Lung (tissue), 12 donors: Measurements from ENCODE around the gene FYN. TPM values are rescaled to one million over a fixed set of nuclear protein-coding genes. Genes with fewer than 3 reads are reported as not detected.

ENCODE experiments used
- ATAC-seq: fragments of 200-7000 bp; cut with Tn5 transposase; one replicate; pipeline ENCODE4 v1.9.1; 2020; ENCODE audit warnings: moderate number of reproducible peaks; ENCODE audit not compliant: insufficient read depth, low FRiP score
- DNase-seq, 3 donors: peaks; one replicate each; pipeline ENCODE4 v3.0.0-alpha.2; 2013 to 2017
- H3K27ac ChIP-seq, 2 donors: one replicate each; pipeline ENCODE4 v1.5.1; 2013; ENCODE audit warnings: mild to moderate bottlenecking in 2 of 2, moderate library complexity in 2 of 2, control low read depth in 1 of 2, inconsistent platforms in 1 of 2, low read depth in 1 of 2, low read length in 1 of 2
- H3K27me3 ChIP-seq, 3 donors: one replicate each; pipeline ENCODE4 v1.5.1; 2013; ENCODE audit warnings: low read length in 2 of 3; ENCODE audit not compliant: control insufficient read depth in 3 of 3, insufficient read depth in 3 of 3
- H3K36me3 ChIP-seq, 4 donors: one replicate each; pipeline ENCODE4 v1.5.1; 2013; ENCODE audit warnings: low read length in 4 of 4, mild to moderate bottlenecking in 1 of 4, moderate library complexity in 1 of 4; ENCODE audit not compliant: control insufficient read depth in 4 of 4, insufficient read depth in 4 of 4
- H3K4me1 ChIP-seq, 5 donors: one replicate each; pipeline ENCODE4 v1.5.1; 2013; ENCODE audit warnings: low read length in 5 of 5, mild to moderate bottlenecking in 2 of 5, moderate library complexity in 1 of 5; ENCODE audit not compliant: control insufficient read depth in 5 of 5, insufficient read depth in 5 of 5
- H3K4me3 ChIP-seq: one replicate; pipeline ENCODE4 v1.5.1; 2013; ENCODE audit warnings: mild to moderate bottlenecking, control low read depth, moderate library complexity
- H3K9ac ChIP-seq, 2 donors: one replicate each; pipeline ENCODE4 v1.5.1; 2013; ENCODE audit warnings: low read length in 2 of 2, control low read depth in 1 of 2; ENCODE audit not compliant: insufficient read depth in 1 of 2
- H3K9me3 ChIP-seq, 4 donors: one replicate each; pipeline ENCODE4 v1.5.1; 2013; ENCODE audit warnings: low read length in 3 of 4, mild to moderate bottlenecking in 1 of 4, moderate library complexity in 1 of 4; ENCODE audit not compliant: control insufficient read depth in 4 of 4, insufficient read depth in 3 of 4
- WGBS, 2 donors: extraction: QIAGEN DNeasy Blood & Tissue Kit; methylation state at CpG; one replicate each; pipeline ENCODE4 v1.1.7; 2013; 5-methylcytosine and 5-hydroxymethylcytosine counted together
- polyA plus RNA-seq, 2 donors: library from polyadenylated mRNA; stranded (reverse); fragments of 200-250 nt; gene quantifications; one replicate each; pipeline ENCODE4 v1.2.1, GENCODE V29; 2013
- total RNA-seq, 2 donors: library from RNA; depleted of rRNA in 1 of 2; stranded (reverse); fragments of >200 nt in 1 of 2; gene quantifications; one replicate each; pipeline ENCODE4 v1.2.1, GENCODE V29; 2014 to 2021
- TF ChIP-seq, protein P1 (sequence below): IDR thresholded peaks from 2 replicates; pipeline ENCODE4 v1.5.1; 2012; ENCODE audit warnings: mild to moderate bottlenecking; ENCODE audit errors: control extremely low read depth, extremely low read depth
- donor health status: control.
- donor health status: control.
- donor health status: Bipolar disorder and iron deficiency.
- donor health status: healthy.
- donor health status: DM: yes; HTN: yes; CAD: no.

The FYN gene
- total and polyA plus RNA-seq, 4 donors: 27.3 to 157 (median 71.0) TPM

DNA sequence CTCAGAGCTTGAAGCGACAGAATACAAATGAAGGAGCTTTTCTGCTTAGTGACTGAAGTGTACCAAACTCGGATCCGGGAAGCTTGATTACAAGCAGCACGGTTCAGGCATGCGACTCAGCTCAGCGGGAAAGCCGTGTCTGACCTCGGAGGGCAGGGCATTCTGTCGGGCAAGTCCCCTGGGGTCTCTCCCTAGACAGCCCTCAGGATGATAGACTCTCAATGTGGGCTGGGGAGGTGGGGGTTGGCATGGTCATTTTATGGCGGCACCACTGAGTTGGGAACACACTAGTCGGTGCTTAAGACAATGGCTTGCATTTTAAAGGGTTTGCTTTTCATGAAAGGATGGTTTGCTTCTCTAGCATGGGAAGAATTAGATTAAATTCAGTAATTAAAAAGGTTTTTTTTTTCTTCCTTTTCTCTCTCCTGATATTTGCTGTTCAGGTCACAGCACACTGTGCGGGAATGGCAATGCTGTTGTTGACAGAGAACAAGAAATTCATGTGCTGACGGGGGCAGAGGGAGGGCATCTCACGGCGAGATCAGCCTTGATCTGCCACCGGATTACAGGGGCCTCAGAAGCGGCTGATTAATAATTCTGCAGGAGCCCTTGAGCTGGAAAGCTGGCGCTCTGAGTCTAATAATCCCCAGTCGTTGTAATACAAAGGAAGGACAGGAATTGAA lies 186.9 kb downstream of the FYN start:
- 59 to 63% methylated on average over 19 of the region's 19 CpGs for WGBS, 2 donors
- peaks cover 7 to 30% (median 10%) of the 10 kb centered on the region in 5 donors for H3K4me1 ChIP-seq
- ATAC-seq (no peak), DNase-seq (peak; percentile 29 to 49 (median 38))
- H3K4me3 ChIP-seq: no peak overlapping the region
- no peaks in the 10 kb centered on the region for H3K27me3 ChIP-seq
- H3K9me3 ChIP-seq: no peaks in the 10 kb centered on the region
- H3K9ac ChIP-seq: no peak overlapping the region
- TF ChIP-seq, protein P1, sequence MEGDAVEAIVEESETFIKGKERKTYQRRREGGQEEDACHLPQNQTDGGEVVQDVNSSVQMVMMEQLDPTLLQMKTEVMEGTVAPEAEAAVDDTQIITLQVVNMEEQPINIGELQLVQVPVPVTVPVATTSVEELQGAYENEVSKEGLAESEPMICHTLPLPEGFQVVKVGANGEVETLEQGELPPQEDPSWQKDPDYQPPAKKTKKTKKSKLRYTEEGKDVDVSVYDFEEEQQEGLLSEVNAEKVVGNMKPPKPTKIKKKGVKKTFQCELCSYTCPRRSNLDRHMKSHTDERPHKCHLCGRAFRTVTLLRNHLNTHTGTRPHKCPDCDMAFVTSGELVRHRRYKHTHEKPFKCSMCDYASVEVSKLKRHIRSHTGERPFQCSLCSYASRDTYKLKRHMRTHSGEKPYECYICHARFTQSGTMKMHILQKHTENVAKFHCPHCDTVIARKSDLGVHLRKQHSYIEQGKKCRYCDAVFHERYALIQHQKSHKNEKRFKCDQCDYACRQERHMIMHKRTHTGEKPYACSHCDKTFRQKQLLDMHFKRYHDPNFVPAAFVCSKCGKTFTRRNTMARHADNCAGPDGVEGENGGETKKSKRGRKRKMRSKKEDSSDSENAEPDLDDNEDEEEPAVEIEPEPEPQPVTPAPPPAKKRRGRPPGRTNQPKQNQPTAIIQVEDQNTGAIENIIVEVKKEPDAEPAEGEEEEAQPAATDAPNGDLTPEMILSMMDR: no peak
- peaks cover 0 to 15% (median 10%) of the 10 kb centered on the region in 4 donors for H3K36me3 ChIP-seq
- H3K27ac ChIP-seq: peak overlapping the region in 1 of 2 donors; percentile 43

DNA sequence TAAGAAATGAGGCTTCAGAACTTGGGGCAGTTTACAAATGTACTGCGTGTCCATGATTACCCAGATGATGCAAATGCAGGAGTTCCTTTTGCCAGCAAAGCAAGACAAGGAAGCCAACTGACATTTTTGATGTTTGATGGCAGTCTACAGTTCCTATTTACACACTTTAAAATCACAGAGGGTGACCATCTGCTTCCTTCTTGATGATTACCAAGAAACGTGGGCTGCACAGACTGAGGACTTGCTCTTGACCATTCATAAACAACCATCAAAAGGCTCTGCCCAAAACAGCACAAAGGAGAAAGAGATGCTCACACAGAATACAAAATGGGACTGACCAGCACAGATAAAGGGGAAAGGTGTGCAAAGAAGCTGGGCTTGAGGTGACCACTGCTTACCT lies 187.7 kb downstream of the FYN start:
- Histone ChIP-seq H3K9ac (no peak overlapping the region), H3K9me3 (no peaks in the 10 kb centered on the region), H3K4me3 (no peak overlapping the region), H3K4me1 (peaks cover 8 to 30% (median 10%) of the 10 kb centered on the region in 5 donors), H3K27me3 (no peaks in the 10 kb centered on the region), H3K27ac (peak overlapping the region; percentile 20 to 36), H3K36me3 (peaks cover 0 to 17% (median 8%) of the 10 kb centered on the region in 4 donors)
- peak in 2 of 3 donors; percentile 25 to 53 for DNase-seq
- no peak for ATAC-seq
- 29 to 40% methylated on average over 2 of the region's 2 CpGs for WGBS, 2 donors
- TF ChIP-seq, protein P1: no peak

DNA sequence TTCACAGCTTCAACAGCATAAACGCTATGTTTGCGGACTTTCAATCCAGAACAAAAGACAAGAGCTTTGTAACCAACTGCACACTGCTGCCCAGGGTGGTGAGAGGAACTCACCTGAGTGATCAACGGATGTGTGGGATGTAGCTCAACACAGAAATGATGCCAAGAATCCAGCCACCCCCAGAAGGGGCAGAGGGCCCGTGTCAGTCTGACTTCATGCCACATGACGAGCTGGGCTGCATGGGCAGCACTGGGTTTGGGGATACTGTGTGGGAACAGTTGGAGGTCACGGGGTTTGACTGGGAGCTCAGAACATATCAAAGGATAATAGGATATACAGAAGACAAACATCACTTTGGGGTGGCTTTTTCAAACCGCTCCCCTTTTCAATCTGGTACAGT lies 188.2 kb downstream of the FYN start:
- H3K4me1 ChIP-seq: peaks cover 9 to 30% (median 10%) of the 10 kb centered on the region in 5 donors
- DNase-seq: no peak

More for the DNA sequence above, 188.2 kb downstream of the FYN start:
- no peak for ATAC-seq
- Histone ChIP-seq H3K9ac (no peak overlapping the region), H3K27ac (peak overlapping the region in 1 of 2 donors; percentile 36), H3K36me3 (peaks cover 0 to 13% (median 6%) of the 10 kb centered on the region in 4 donors), H3K27me3 (no peaks in the 10 kb centered on the region), H3K9me3 (no peaks in the 10 kb centered on the region), H3K4me3 (no peak overlapping the region)
- WGBS, 2 donors: 76 to 92% methylated on average over 7 of the region's 7 CpGs
- TF ChIP-seq, protein P1: no peak
